Regular cardiac myocyte (primary cell): ENCODE measurements around the gene ADRA2C. TPM values are rescaled to one million over a fixed set of nuclear protein-coding genes. Genes with fewer than 3 reads are reported as not detected.

ENCODE experiments used
- total RNA-seq: library from RNA; depleted of rRNA; stranded (reverse); fragments of >200 nt; gene quantifications from 2 replicates; pipeline ENCODE4 v1.2.3, GENCODE V29; 2014

The ADRA2C gene
- 0.85 and 1.9 TPM in 2 replicates for total RNA-seq

GRCh38 chr4:3766036-3766784 lies at the start of gene ADRA2C:
ADRA2C (plus strand) TSS chr4:3766385; CDS start chr4:3766607, 222 bp downstream.

Other genes with a start within 250 kb of the ADRA2C start
- gene LRPAP1, start 234.0 kb upstream of the ADRA2C start, total RNA-seq, result 71.9 and 124 TPM in 2 replicates